Subcutaneous abdominal adipose tissue (tissue), 5 donors: ENCODE results near the gene SCRN2.
A peak's percentile ranks its signal among the peaks of the same experiment; 100 is the strongest.

Source experiments
- H3K27ac ChIP-seq: one replicate; pipeline ENCODE4 v1.7.0; 2013; ENCODE audit warnings: low read depth, mild to moderate bottlenecking, inconsistent platforms, low read length, moderate library complexity
- H3K27me3 ChIP-seq, 5 donors: one replicate each; pipeline ENCODE4 v1.7.0; 2013; ENCODE audit warnings: low read length in 5 of 5, inconsistent platforms in 1 of 5; ENCODE audit not compliant: control insufficient read depth in 5 of 5, insufficient read depth in 4 of 5
- H3K36me3 ChIP-seq, 5 donors: one replicate each; pipeline ENCODE4 v1.7.0; 2013; ENCODE audit warnings: low read length in 5 of 5; ENCODE audit not compliant: control insufficient read depth in 5 of 5, insufficient read depth in 5 of 5
- H3K4me1 ChIP-seq, 5 donors: one replicate each; pipeline ENCODE4 v1.7.0; 2013; ENCODE audit warnings: low read length in 5 of 5, mild to moderate bottlenecking in 3 of 5, moderate library complexity in 1 of 5; ENCODE audit not compliant: control insufficient read depth in 5 of 5, insufficient read depth in 5 of 5
- H3K4me3 ChIP-seq, 5 donors: one replicate each; pipeline ENCODE4 v1.7.0; 2013; ENCODE audit warnings: low read length in 5 of 5, low read depth in 1 of 5
- H3K9ac ChIP-seq, 5 donors: one replicate each; pipeline ENCODE4 v1.7.0; 2013; ENCODE audit warnings: low read length in 5 of 5, mild to moderate bottlenecking in 4 of 5, moderate library complexity in 3 of 5
- H3K9me3 ChIP-seq, 5 donors: one replicate each; pipeline ENCODE4 v1.7.0; 2013; ENCODE audit warnings: low read length in 5 of 5; ENCODE audit not compliant: control insufficient read depth in 5 of 5
- donor health status: healthy.
- donor health status: healthy.
- donor health status: healthy.
- donor health status: healthy.
- donor health status: healthy.

The SCRN2 gene

DNA sequence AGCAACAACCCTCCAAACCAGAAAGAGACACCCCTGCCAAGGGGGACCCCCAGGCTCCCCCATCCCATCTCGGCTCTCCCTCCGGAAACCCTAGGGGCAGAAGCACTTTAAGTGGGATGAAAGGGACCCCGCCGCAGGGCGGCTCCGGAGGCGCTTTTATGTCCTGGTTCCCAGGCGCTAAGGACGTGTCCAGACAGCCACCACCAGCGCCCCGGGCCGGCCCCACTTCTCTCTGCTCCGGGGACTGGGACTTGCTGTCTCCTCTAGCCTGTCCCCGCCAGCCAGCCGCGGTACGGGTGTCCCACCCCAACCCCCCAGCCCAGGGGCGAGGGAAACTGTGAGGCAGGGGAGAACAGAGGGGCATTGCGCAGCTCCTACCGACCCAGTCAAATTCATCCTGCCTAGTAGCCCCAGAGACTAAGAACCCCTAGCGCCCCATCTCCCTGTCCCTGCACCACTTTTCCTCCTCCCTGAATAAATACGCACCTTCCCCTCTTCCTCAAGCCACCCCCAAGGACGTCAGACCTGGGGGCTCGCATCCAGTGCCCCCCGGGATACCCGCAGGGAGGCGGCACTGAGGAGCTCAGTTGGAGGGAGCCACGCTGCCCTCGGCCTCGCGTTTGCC, 5.8 kb upstream of the SCRN2 start:
- Histone ChIP-seq H3K27ac (no peak overlapping the region), H3K4me1 (peaks cover 0 to 21% (median 15%) of the 10 kb centered on the region in 5 donors), H3K36me3 (no peaks in the 10 kb centered on the region), H3K9ac (no peak overlapping the region), H3K4me3 (no peak overlapping the region), H3K27me3 (peaks cover 28 to 55% (median 46%) of the 10 kb centered on the region in 5 donors), H3K9me3 (no peaks in the 10 kb centered on the region)

DNA sequence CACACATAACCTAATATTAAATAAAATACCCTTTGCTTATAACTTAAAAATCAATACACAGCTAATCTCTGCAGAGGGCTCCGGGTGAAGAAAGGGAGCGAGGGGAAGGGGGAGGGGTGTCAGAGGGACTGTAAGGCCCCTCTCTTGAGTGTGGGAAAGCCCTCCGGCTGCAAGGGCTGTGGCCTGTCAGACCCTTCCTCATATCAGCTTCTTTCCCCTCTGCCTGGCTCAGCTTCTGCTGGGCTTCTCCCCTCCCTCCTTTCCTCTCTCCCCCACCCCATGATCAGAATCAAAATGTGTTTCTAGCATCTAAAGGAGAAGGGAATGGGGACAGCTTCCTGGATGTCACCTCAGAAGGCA, 4.6 kb upstream of the SCRN2 start:
- Histone ChIP-seq H3K36me3 (no peaks in the 10 kb centered on the region), H3K27ac (no peak overlapping the region), H3K4me3 (no peak overlapping the region), H3K27me3 (peaks cover 28 to 48% (median 43%) of the 10 kb centered on the region in 5 donors), H3K9ac (no peak overlapping the region), H3K9me3 (no peaks in the 10 kb centered on the region), H3K4me1 (peaks cover 0 to 23% (median 15%) of the 10 kb centered on the region in 5 donors)

DNA sequence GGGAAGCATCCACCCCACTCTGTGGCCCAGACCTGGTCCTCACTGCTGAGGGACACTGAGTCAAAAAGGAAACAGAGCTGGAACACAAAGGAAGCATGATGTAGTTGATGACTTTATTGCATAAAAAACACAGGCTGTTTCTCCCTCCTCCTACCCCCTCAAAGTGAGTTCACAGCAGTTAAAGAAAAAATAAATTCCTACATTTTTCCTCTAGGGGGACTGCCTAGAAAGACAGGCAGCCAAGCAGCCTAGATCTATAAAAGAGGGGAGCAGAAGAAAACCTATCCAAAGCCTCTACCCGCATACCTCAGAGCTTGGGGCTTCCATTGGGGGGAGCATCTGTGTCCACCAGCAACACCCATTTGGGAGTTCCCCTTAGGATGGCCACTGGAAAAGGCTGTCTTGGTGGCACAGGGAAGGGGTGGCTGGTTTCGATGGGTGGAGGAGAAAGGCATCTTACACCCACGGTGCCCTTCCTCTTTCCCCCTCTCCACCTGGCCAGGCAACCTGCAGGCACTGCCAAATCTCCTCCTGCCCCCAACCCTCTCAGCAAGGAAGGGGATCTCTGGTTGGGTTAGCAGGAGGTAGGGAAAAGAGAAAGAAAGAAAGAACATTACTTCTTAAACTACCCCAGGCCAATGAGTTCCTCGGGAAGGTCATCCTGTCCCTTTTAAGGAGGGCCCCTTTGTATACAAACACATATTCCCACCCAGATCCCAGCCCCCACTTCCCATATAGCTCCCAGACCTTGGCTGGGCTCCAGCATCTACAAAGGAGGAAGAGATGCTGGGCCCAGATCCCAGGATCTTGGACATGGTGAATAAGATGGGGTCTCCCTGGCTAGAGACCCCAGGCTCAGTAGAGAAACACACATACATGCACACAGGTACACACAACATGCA, 4.0 kb upstream of the SCRN2 start:
- no peaks in the 10 kb centered on the region for H3K9me3 ChIP-seq
- H3K4me3 ChIP-seq: no peak overlapping the region
- no peak overlapping the region for H3K9ac ChIP-seq
- no peak overlapping the region for H3K27ac ChIP-seq
- H3K36me3 ChIP-seq: no peaks in the 10 kb centered on the region
- peaks cover 28 to 42% (median 37%) of the 10 kb centered on the region in 5 donors for H3K27me3 ChIP-seq
- H3K4me1 ChIP-seq: peaks cover 0 to 27% (median 18%) of the 10 kb centered on the region in 5 donors

DNA sequence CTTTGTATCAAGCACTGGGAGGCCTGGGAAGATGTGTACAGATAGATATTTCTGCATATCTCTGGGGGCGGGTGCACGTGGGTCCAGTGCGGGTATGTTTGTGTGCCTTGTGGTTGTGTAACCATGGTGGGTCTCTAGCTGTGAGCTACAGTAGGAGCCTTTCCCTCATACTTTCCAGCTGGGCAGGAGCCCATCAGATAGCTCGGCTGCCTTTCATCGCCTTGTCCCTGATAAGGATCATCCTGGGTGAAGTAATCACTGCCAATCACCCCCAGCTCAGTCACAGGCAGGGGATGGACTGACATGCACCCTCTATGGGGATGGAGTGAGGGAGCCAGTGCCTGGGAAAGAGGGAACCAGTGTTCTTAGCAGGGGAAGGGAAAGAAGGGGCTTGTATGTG, 3.2 kb upstream of the SCRN2 start:
- Histone ChIP-seq H3K27ac (no peak overlapping the region), H3K9ac (no peak overlapping the region), H3K27me3 (peaks cover 28 to 34% (median 32%) of the 10 kb centered on the region in 5 donors), H3K4me1 (peaks cover 0 to 35% (median 27%) of the 10 kb centered on the region in 5 donors), H3K36me3 (no peaks in the 10 kb centered on the region), H3K9me3 (no peaks in the 10 kb centered on the region), H3K4me3 (no peak overlapping the region)

- H3K27me3 ChIP-seq: peaks cover 22 to 27% (median 25%) of the 10 kb centered on the region in 5 donors
- peak overlapping the region in 1 of 5 donors; percentile 1 for H3K9ac ChIP-seq
- peaks cover 0 to 8% (median 4%) of the 10 kb centered on the region in 5 donors for H3K36me3 ChIP-seq
- H3K4me3 ChIP-seq: no peak overlapping the region
- H3K4me1 ChIP-seq: peaks cover 3 to 44% (median 35%) of the 10 kb centered on the region in 5 donors
- no peak overlapping the region for H3K27ac ChIP-seq
- no peaks in the 10 kb centered on the region for H3K9me3 ChIP-seq
Measured at GRCh38 chr17:47843391-47843730, 2.3 kb upstream of the SCRN2 start.

DNA sequence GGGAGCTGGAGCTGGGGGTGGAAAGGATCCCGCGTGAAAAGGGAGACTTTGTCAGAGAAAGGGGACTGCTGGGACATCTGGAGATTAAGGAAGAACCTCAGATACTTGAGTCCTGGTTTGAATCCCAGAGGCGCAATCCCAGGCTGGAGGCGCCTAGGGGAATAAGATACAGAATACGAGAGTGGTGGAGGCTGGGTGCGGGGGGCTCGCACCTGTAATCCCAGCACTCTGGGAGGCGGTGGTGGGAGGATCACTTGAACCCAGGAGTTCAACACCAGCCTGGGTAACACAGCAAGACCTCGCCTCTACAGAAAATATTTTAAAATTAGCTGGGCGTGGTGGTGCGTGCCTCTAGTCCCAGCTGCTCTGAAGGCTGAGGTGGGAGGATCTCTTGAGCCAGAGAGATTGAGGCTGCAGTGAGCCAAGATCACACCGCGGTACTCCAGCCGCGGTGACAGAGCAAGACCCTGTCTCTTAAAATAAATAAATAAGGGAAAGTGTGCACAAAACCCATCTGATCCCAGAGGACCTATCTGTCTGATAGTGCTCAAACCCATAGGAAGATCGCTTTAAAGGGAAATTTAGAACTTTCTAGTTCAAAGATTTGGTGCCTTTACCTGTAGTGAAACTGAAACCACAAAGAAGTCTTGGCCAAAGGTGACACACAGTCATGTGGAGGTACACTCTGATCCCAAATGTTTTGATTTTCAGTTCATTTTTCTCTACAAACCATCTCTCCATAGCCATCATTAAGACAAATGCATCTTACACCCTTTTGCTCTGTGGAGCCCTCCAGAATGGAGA, 617 bp upstream of the SCRN2 start:
- peaks cover 0 to 23% (median 11%) of the 10 kb centered on the region in 5 donors for H3K36me3 ChIP-seq
- no peaks in the 10 kb centered on the region for H3K9me3 ChIP-seq
- H3K27me3 ChIP-seq: peaks cover 5 to 12% (median 9%) of the 10 kb centered on the region in 5 donors
- H3K9ac ChIP-seq: peak overlapping the region in 4 of 5 donors; percentile 58 to 93 (median 87)
- peaks cover 12 to 53% (median 46%) of the 10 kb centered on the region in 5 donors for H3K4me1 ChIP-seq
- peak overlapping the region in 4 of 5 donors; percentile 69 to 94 (median 92) for H3K4me3 ChIP-seq
- H3K27ac ChIP-seq: peak overlapping the region; percentile 84

DNA sequence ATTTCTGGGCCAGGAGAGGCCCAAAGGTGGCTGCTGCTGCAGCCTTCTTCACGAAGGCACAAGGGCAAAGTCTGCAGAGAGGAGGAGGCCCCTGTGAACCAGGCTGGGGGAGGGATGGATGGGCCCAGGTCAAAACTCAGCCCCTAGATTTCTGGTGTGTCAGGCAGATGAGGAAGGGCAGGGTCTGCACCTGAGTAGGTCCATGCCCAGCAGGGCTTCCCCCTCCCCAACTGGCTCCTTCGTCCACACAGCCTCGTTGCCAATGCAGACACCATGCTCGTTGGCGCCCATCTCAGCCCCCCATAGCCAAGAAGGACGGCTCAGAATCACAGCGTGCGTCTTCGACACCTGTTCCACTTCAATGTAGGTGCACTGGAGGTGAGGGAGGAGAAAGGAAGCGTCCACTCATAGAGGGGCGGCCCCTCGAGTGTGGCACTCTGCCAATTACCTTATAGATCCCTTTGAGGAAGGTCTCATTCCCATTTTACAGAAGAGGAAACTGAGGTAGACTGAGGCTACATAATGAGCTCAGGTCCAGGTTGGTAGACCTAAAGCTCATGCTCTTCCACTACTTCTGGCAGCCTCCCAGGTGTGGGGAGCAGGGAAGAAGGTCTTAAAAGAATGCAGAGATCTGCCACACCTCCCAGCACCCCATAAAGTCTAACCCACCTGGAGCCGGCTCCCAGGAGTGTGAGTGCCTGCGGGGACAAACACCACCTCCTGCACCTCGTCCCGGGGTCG, 902 bp downstream of the SCRN2 start:
- H3K4me1 ChIP-seq: peaks cover 12 to 68% (median 59%) of the 10 kb centered on the region in 5 donors
- H3K27me3 ChIP-seq: peaks cover 0 to 2% (median 0%) of the 10 kb centered on the region in 5 donors
- peak overlapping the region; percentile 69 to 94 (median 92) for H3K4me3 ChIP-seq
- peaks cover 0 to 38% (median 25%) of the 10 kb centered on the region in 5 donors for H3K36me3 ChIP-seq
- H3K27ac ChIP-seq: peak overlapping the region; percentile 84
- H3K9ac ChIP-seq: peak overlapping the region; percentile 58 to 93 (median 86)
- no peaks in the 10 kb centered on the region for H3K9me3 ChIP-seq

GRCh38 chr17:47839071-47839470, 2.0 kb downstream of the SCRN2 start:
- Histone ChIP-seq H3K27me3 (no peaks in the 10 kb centered on the region), H3K9me3 (no peaks in the 10 kb centered on the region), H3K36me3 (peaks cover 0 to 39% (median 25%) of the 10 kb centered on the region in 5 donors), H3K4me1 (peaks cover 18 to 79% (median 70%) of the 10 kb centered on the region in 5 donors), H3K9ac (no peak overlapping the region), H3K27ac (peak overlapping the region; percentile 84), H3K4me3 (peak overlapping the region in 1 of 5 donors; percentile 31)

DNA sequence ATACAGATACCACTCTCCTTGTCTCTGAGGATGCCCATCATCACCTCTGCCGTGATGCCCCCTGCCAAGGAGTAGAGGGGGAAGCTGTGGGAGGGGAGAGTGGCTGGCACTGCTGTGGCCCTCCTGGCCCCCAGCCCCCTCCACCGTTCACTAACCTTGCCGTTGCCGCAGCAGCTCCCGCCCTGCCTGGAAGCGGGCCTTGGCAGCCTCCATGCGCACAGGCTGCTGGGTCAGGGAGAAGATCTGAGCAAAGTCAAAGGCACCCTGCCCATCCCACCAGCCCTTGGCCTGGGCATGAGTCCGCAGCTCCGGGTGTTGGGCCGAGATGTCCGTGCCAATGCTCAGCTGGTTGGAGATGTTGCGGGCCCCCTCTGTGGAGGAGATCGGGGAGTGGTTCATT, 2.4 kb downstream of the SCRN2 start:
- Histone ChIP-seq H3K36me3 (peaks cover 0 to 39% (median 25%) of the 10 kb centered on the region in 5 donors), H3K27me3 (no peaks in the 10 kb centered on the region), H3K4me3 (peak overlapping the region in 2 of 5 donors; percentile 6 to 31), H3K4me1 (peaks cover 21 to 83% (median 73%) of the 10 kb centered on the region in 5 donors), H3K9ac (peak overlapping the region in 3 of 5 donors; percentile 52 to 84 (median 75)), H3K27ac (peak overlapping the region; percentile 84), H3K9me3 (no peaks in the 10 kb centered on the region)
